Stimulated activated CD8-positive, alpha-beta memory T cell treated with anti-CD3 and anti-CD28 coated beads, Interleukin-15, amount 100 ng/mL, for 4 hours (primary cell): ENCODE results near the gene GLYATL3.
"Not testable (repeated sequence)": the region's sequence is repeated elsewhere in the genome, so short reads cannot be mapped to it uniquely, and the experiment has no call there.

Experiments
- DNase-seq, 2 donors: peaks; one replicate each; pipeline ENCODE4 v3.0.0-alpha.2; 2020; ENCODE audit warnings: low read depth in 2 of 2

The GLYATL3 gene

GRCh38 chr6:49499623-49500022 lies at the start of gene GLYATL3:
TSS of gene GLYATL3 (plus strand) at chr6:49499923. CDS start at chr6:49511991, 12,068 bp downstream.
- no peak for DNase-seq

DNA sequence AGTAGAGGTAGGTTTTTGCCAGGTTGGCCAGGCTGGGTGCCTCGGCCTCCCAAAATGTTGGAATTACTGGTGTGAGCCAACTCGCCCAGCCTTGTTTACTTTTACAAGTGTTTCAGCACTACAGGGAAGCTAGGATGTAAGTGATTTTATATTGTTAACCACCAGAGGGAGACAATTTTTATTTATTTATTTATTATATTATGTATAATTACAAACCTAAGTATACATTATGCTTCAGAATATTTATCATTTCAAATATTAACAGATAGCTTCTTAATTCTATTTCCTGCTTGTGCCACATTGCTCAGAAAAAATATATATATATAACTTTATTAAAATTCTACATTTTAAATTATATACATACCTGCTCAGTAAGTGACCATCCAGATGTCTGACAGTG lies 46.5 kb upstream of the GLYATL3 start:
- DNase-seq = no peak

DNA sequence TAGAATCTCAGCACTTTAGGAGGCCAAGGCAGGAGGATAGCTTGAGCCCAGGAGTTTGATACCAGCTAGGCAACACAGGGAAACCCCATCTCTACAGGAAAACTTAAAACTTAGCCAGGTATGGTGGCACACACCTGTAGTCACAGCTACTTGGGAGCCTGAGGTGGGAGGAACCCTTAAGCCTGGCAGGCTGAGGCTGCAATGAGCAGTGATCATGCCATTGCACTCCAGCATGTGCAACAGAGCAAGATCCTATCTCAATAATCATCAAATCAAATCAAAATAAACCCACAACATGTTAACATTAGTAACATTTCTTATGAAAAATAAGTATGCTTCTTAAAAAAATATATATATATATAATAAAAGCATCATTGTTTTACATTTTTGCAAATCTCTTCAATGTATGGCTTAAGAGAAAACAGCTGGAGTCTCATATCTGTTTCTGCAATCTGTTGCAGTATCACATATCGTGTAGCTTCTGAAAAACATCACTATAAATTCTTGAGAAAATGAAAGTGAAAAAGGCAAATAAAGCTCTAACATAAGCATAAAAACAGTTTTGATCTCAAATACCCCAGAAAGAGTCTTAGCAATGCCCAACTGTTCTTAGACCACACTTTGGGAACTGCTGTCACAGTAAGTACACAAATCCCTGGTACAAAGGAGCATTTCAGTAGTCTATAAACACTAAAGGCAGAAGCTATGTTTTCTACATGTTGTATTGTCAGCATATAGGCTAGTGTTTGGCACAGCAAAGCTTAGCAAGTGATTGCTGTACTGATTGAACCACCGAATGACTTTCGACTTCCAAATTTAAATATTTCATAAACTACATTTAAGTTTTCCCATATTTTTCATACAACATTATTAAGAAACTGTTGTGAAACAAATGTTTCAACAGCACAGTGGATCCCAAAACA lies 44.7 kb upstream of the GLYATL3 start:
- DNase-seq = no peak

GRCh38 chr6:49457771-49458170 lies 42.0 kb upstream of the GLYATL3 start:
- DNase-seq = no peak

- DNase-seq = no peak
Observed at GRCh38 chr6:49462071-49462470, 37.7 kb upstream of the GLYATL3 start.

DNA sequence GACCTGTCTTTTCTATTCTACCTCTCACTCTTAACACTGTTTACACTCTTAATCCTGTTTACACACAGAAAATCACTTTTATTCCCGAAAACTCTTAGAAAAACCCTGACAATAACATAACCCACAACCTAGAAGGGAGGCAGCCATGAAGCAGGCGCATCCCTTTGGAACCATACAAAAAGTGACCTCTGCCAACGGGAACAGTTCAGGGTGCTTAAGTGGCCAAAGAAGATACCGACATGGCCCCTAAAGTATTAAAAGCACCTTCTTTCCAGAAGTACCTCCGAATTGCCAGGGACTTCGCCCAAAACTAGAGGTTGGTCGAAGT lies 37.2 kb upstream of the GLYATL3 start:
- DNase-seq = no peak

GRCh38 chr6:49462927-49463611 lies 36.7 kb upstream of the GLYATL3 start, which contains the start of the genes CENPQ and MMUT:
TSS of gene CENPQ (plus strand) at chr6:49463370. CDS start at chr6:49470177, 6,807 bp downstream.
TSS of gene MMUT (minus strand) at chr6:49463253. CDS start at chr6:49459466, 3,787 bp downstream.
- DNase-seq = peak; percentile 77 to 87

DNA sequence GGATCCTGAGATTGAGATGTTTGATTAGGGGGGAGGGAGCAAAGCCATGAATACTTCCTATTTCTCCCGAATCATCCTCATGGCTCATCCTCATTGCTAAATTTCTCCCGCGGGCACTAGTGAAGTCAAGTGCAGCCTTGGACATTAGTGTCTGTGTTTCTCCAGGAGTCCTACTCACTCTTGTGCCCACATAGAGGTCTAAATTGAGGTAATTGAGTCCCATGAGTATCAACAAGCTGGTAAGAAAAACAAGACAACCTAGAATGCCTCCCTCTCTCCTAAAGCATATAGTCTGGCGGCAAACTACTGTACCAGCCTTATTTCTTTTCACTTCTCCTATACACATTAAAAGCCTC lies 36.1 kb upstream of the GLYATL3 start:
- no peak for DNase-seq

DNA sequence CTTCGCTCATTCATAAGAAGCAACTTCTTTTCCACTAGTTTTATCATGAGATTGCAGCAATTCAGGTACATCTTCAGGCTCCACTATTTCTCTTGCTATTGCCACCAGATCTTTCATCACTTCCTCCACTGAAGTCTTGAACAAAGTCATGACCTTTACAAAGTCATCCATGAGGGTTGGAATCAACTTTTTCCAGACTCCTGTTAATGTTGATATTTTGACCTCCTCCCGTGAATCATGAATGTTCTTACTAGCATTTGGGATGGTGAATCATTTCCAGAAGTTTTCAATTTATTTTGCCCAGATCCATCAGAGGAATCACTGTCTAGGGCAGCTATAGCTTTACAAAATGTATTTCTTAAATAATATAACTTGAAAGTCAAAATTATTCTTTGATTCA lies 35.0 kb upstream of the GLYATL3 start:
- no peak for DNase-seq

- DNase-seq = no peak
Observed at GRCh38 chr6:49468042-49468441, 31.7 kb upstream of the GLYATL3 start.

- DNase-seq = not testable (repeated sequence)
Observed at GRCh38 chr6:49476564-49476963, 23.2 kb upstream of the GLYATL3 start.

DNA sequence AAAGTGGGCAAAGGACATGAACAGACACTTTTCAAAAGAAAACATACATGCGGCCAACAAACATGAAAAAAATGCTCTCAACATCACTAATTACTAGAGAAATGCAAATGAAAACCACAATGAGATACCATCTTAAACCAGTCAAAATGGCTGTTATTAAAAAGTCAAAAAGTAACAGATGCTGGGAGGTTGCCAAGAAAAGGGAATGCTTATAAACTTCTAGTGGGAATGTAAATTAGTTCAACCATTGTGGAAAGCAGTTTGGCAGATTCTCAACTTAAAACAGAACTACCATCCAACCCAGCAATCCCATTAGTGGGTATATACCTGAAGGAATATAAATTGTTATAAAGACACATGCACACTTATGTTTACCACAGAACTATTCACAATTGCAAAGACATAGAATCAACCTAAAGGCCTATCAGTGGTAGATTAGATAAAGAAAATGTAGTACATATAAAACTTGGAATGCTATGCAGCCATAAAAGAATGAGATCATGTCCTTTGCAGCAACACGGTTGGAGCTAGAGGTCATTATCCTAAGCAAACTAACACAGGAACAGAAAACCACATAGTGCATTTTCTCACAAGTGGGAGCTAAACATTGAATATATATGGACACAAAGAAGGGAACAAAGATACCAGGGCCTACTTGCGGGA lies 20.3 kb upstream of the GLYATL3 start:
- no peak for DNase-seq

DNA sequence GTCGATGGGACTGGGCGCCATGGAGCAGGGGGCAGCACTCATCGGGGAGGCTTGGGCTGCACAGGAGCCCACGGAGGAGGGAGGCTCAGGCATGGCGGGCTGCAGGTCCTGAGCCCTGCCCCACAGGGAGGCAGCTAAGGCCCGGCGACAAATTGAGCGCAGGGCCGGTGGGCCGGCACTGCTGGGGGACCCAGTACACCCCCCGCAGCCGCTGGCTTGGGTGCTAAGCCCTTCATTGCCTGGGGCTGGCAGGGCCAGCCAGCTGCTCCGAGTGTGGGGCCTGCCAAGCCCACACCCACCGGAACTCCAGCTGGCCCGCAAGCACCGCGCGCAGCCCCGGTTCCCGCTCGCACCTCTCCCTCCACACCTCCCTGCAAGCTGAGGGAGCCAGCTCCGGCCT lies 17.9 kb upstream of the GLYATL3 start:
- not testable (repeated sequence) for DNase-seq

DNA sequence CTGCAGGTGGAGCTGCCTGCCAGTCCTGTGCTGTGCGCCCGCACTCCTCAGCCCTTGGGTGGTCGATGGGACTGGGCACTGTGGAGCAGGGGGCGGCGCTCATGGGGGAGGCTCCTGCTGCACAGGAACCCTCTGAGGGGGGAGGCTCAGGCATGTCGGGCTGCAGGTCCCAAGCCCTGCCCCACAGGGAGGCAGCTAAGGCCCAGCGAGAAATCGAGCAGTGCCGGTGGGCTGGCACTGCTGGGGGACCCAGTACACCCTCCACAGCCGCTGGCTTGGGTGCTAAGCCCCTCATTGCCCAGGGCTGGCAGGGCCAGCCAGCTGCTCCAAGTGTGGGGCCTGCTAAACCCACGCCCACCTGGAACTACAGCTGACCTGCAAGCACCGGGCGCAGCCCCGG lies 16.3 kb upstream of the GLYATL3 start:
- not testable (repeated sequence) for DNase-seq

GRCh38 chr6:49490633-49491032 lies 9.1 kb upstream of the GLYATL3 start:
- DNase-seq = no peak

GRCh38 chr6:49497304-49497703 lies 2.4 kb upstream of the GLYATL3 start:
- DNase-seq = no peak

DNA sequence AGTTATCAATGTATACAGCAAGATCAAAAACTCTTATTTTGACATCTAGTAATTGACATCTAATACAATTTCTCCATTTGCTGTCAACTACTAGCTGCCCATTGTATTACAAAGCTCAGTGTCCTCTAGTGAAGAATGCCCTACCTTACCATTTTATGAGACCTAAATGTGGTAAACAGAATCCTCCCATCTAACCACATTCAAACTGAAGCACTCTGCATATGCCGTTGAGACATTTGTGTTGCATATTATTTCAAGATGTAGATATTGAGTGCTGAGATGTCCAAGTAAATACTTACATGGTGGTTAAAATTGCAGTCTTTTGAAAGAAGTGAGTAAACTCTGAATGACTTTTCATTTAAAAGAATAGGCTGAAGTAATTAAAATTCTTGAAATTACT lies 597 bp upstream of the GLYATL3 start:
- DNase-seq = no peak

DNA sequence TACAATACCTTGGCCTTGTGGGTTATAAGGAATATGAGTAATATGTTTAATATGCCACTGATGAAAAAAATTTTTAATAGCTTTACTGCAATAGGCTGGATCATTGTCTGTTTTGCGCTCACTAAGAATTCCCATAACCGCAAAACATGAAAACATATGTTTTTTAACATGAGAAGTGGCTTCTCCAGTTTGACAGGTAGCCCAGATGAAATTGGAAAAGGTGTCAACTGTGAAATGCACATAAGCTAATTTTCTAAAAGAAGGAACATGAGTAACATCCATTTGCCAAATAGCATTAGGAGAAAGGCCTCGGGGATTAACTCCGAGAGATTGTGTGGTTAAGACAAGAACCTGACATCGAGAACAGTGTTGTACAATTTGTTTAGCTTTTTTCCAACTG lies 4.9 kb downstream of the GLYATL3 start:
- no peak for DNase-seq

DNA sequence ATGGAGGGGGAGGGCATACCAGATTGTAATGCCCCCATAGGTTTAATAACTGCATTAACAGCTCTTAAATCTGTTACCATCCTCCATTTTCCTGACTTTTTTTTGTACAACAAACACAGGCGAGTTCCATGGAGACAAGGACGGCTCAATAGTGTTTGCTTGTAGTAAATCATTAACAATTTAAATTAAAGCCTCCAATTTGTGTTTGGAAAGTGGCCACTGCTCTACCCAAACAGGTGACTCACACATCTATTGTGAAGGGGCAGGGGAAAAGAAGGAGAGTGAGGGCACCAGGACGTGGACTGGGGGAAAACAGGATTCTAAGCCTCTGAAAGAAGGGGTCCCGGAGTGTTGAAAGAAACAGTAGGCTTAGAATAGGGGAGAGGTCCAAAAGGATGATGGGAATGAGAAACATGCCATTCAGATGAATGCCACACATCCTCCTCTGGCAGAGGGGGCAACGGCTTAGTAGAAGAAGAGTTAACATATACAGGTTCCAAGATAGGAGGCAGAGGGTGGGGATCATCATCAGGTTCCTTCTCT lies 6.9 kb downstream of the GLYATL3 start:
- DNase-seq = no peak

- no peak for DNase-seq
Observed at GRCh38 chr6:49509342-49509741, 9.6 kb downstream of the GLYATL3 start.

DNA sequence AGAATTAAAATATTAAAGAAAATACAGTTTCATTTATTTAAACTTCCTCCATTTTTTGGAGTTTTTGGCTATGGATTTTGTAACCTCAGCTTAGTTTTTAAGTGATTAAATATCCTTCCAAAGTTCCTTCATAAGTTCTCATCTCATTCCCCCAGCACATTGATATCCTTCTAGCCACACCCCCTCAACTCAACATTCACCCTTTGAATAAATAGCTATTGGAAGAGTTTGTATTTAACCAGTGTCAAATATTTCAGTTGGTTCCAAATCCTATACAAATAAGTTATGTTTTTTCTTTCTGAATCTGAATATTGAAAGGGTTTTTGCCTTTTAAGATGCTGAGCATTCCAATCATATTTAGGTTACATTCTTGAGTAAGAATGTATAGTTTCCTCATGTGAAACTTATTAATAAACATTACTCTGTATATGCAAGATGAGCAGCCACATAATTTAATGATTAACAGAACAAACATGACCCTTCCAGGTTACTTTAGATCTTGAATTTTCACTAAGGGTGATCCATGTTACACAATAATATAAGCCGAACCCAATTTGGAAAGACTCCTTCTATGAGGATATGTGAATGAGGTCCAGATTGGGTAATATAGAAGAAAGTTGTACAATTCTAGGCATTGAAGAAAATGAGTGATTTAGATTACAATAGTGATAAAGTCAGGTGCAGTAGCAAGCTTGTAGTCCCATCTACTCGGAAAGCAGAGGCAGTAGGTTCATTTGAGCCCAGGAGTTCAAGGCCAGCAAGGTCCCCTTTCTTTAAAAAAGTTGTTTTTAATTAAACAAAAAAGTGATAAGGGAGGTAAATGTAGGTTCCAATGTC lies 13.6 kb downstream of the GLYATL3 start:
- no peak for DNase-seq
